MM.1S (cell line): ENCODE results near the gene MCM9.

ENCODE experiments used
- CTCF ChIP-seq: fragments of 300-600 bp; sonication (generic); IDR thresholded peaks from 2 replicates; pipeline ENCODE4 v1.5.1; 2016; ENCODE audit warnings: antibody characterized with exemption, low read length, mixed read lengths
- EZH2 ChIP-seq: fragments of 300-600 bp; sonication (generic); optimal IDR thresholded peaks from 2 replicates; pipeline ENCODE3; 2017; ENCODE audit warnings: low read depth, mild to moderate bottlenecking, antibody characterized with exemption, low read length, mixed read lengths

- TF ChIP-seq EZH2 = no peak
- no peak for TF ChIP-seq CTCF
Measured at GRCh38 chr6:118932421-118932820, 2.5 kb downstream of the MCM9 start.
